H1 (cell line): ENCODE data around the gene LY6G6F. TPM values are rescaled to one million over a fixed set of nuclear protein-coding genes. Genes with fewer than 3 reads are reported as not detected.

Experiments
- CTCF ChIA-PET: fragments of 300-600 bp; sonication (Branson Sonifier 250); formaldehyde crosslinking; loops from one replicate; lab custom pipeline; 2021; ENCODE audit not compliant: partially characterized antibody; lab: Charles Lee
- POLR2A ChIA-PET: fragments of 300-600 bp; sonication (Branson Sonifier 250); formaldehyde crosslinking; loops from one replicate; lab custom pipeline; 2021; ENCODE audit warnings: inconsistent platforms; ENCODE audit not compliant: partially characterized antibody; lab: Charles Lee
- DNase-seq, 2 experiments: peaks; one replicate each; pipeline versions ENCODE4 v3.0.0 to v3.0.0-alpha.2; 2010 to 2022; ENCODE audit warnings: low spot score in 2 of 2, low read depth in 1 of 2, mixed read lengths in 1 of 2
- FAIRE-seq: peaks from 2 replicates; lab custom pipeline; 2011; peaks lifted over from hg19 to GRCh38; lab: Jason Lieb, UNC
- H2AFZ ChIP-seq: 2 replicates; pipeline ENCODE4 v1.8.1; 2012; ENCODE audit warnings: low read length, inconsistent platforms
- H2AK5ac ChIP-seq: 2 replicates; pipeline ENCODE4 v1.6.1; 2013; ENCODE audit warnings: low read depth, low read length
- H2BK120ac ChIP-seq: replicated peaks from 2 replicates; pipeline ENCODE3; 2013; ENCODE audit warnings: low read depth, low read length, inconsistent platforms
- H2BK12ac ChIP-seq: 2 replicates; pipeline ENCODE4 v1.6.1; 2013; ENCODE audit warnings: low read depth, low read length
- H2BK15ac ChIP-seq: 2 replicates; pipeline ENCODE4 v1.6.1; 2013; ENCODE audit warnings: low read length
- H2BK20ac ChIP-seq: 2 replicates; pipeline ENCODE4 v1.6.1; 2013; ENCODE audit warnings: low read length
- H2BK5ac ChIP-seq: 2 replicates; pipeline ENCODE4 v1.6.1; 2013; ENCODE audit warnings: low read depth, low read length
- H3K14ac ChIP-seq: 2 replicates; pipeline ENCODE4 v1.6.1; 2013; ENCODE audit warnings: inconsistent platforms; ENCODE audit not compliant: insufficient read length
- H3K18ac ChIP-seq: 2 replicates; pipeline ENCODE4 v1.6.1; 2013; ENCODE audit warnings: low read length; ENCODE audit errors: extremely low read depth
- H3K23ac ChIP-seq: 2 replicates; pipeline ENCODE4 v1.6.1; 2013; ENCODE audit warnings: inconsistent platforms; ENCODE audit not compliant: insufficient read length
- H3K23me2 ChIP-seq: 2 replicates; pipeline ENCODE4 v1.6.1; 2013; ENCODE audit warnings: low read depth, low read length
- H3K27ac ChIP-seq: 2 replicates; pipeline ENCODE4 v1.6.1; 2011; ENCODE audit warnings: low read depth, low read length, inconsistent platforms
- H3K27me3 ChIP-seq, 4 experiments: replicated peaks in 1 of 4; 1 replicate in 1 of 4; 2 replicates in 3 of 4; pipeline versions ENCODE4 v1.6.1 to v1.8.1; 2011 to 2013; ENCODE audit warnings: low read length in 3 of 4, mild to moderate bottlenecking in 3 of 4, inconsistent platforms in 2 of 4, mixed read lengths in 2 of 4, moderate library complexity in 1 of 4; ENCODE audit not compliant: control insufficient read depth in 3 of 4, insufficient read depth in 3 of 4; ENCODE audit errors: extremely low read depth in 1 of 4
- H3K36me3 ChIP-seq, 4 experiments: 2 replicates each; pipeline versions ENCODE4 v1.6.1 to v1.8.1; 2011 to 2013; ENCODE audit warnings: mild to moderate bottlenecking in 4 of 4, low read length in 3 of 4, moderate library complexity in 2 of 4, control low read depth in 1 of 4, inconsistent platforms in 1 of 4; ENCODE audit not compliant: insufficient read depth in 4 of 4, control insufficient read depth in 2 of 4
- H3K4ac ChIP-seq: replicated peaks from 2 replicates; pipeline ENCODE3; 2013; ENCODE audit warnings: low read length, low read depth, mixed read lengths, inconsistent platforms; ENCODE audit not compliant: insufficient read length
- H3K4me1 ChIP-seq, 4 experiments: replicated peaks in 1 of 4; 1 replicate in 1 of 4; 2 replicates in 3 of 4; pipeline versions ENCODE4 v1.6.1 to v1.8.1; 2011 to 2013; ENCODE audit warnings: low read length in 3 of 4, inconsistent platforms in 2 of 4, mixed read lengths in 1 of 4; ENCODE audit not compliant: insufficient read depth in 4 of 4, control insufficient read depth in 3 of 4
- H3K4me2 ChIP-seq, 2 experiments: 2 replicates each; pipeline versions ENCODE4 v1.6.1 to v1.8.1; 2011 to 2013; ENCODE audit warnings: low read depth in 2 of 2, low read length in 2 of 2, control low read depth in 1 of 2, inconsistent platforms in 1 of 2, mild to moderate bottlenecking in 1 of 2; ENCODE audit not compliant: insufficient read depth in 1 of 2
- H3K4me3 ChIP-seq, 4 experiments: fragments of 200-600, 300-600 bp in 1 of 4; sonication (generic), shearing (Covaris generic), sonication (Bioruptor Twin) in 1 of 4; 2 replicates each; pipeline versions ENCODE4 v1.5.1 to v1.8.1; 2011 to 2016; ENCODE audit warnings: low read length in 4 of 4, low read depth in 3 of 4, control low read depth in 2 of 4, inconsistent platforms in 2 of 4, mild to moderate bottlenecking in 2 of 4, mixed read lengths in 1 of 4, moderate library complexity in 1 of 4; ENCODE audit not compliant: insufficient read depth in 2 of 4; ENCODE audit errors: extremely low read depth in 1 of 4
- H3K56ac ChIP-seq: replicated peaks from 2 replicates; pipeline ENCODE3; 2013; ENCODE audit warnings: low read depth, mild to moderate bottlenecking, mixed read lengths, low read length, inconsistent platforms; ENCODE audit not compliant: insufficient read length
- H3K79me1 ChIP-seq: 2 replicates; pipeline ENCODE4 v1.6.1; 2013; ENCODE audit warnings: low read depth, low read length, control low read depth
- H3K79me2 ChIP-seq, 2 experiments: 2 replicates each; pipeline versions ENCODE4 v1.6.1 to v1.8.1; 2012 to 2013; ENCODE audit warnings: low read length in 2 of 2, mild to moderate bottlenecking in 2 of 2, inconsistent platforms in 1 of 2; ENCODE audit not compliant: insufficient read depth in 2 of 2, control insufficient read depth in 1 of 2
- H3K9ac ChIP-seq, 4 experiments: replicated peaks in 1 of 4; 1 replicate in 1 of 4; 2 replicates in 3 of 4; pipeline versions ENCODE4 v1.6.1 to v1.8.1; 2011 to 2013; ENCODE audit warnings: low read depth in 3 of 4, low read length in 3 of 4, control low read depth in 2 of 4, mild to moderate bottlenecking in 2 of 4, moderate library complexity in 2 of 4, inconsistent platforms in 1 of 4; ENCODE audit errors: extremely low read depth in 1 of 4
- H3K9me3 ChIP-seq, 2 experiments: 2 replicates each; pipeline versions ENCODE4 v1.6.1 to v1.8.1; 2012 to 2013; ENCODE audit warnings: mild to moderate bottlenecking in 2 of 2, moderate library complexity in 2 of 2, control low read depth in 1 of 2, inconsistent platforms in 1 of 2, low read depth in 1 of 2, low read length in 1 of 2, mixed read lengths in 1 of 2; ENCODE audit not compliant: insufficient read depth in 2 of 2
- H4K20me1 ChIP-seq, 2 experiments: replicated peaks in 1 of 2; 2 replicates each; pipeline versions ENCODE3 to v1.8.1; 2011 to 2013; ENCODE audit warnings: inconsistent platforms in 2 of 2, low read length in 2 of 2, mild to moderate bottlenecking in 1 of 2; ENCODE audit not compliant: insufficient read depth in 2 of 2, control insufficient read depth in 1 of 2
- H4K5ac ChIP-seq: 2 replicates; pipeline ENCODE4 v1.6.1; 2013; ENCODE audit warnings: low read length, low read depth, mixed read lengths, inconsistent platforms; ENCODE audit not compliant: insufficient read length
- H4K8ac ChIP-seq: 2 replicates; pipeline ENCODE4 v1.8.0; 2013; ENCODE audit warnings: mild to moderate bottlenecking, moderate library complexity, low read length, inconsistent platforms; ENCODE audit not compliant: insufficient read depth; ENCODE audit errors: extremely low read depth
- H4K91ac ChIP-seq: replicated peaks from 2 replicates; pipeline ENCODE3; 2013; ENCODE audit warnings: low read length, mixed read lengths, inconsistent platforms; ENCODE audit not compliant: insufficient read length
- CREB1 ChIP-seq: IDR thresholded peaks from 2 replicates; pipeline ENCODE4 v1.6.1; 2012; ENCODE audit warnings: inconsistent platforms
- CTCF ChIP-seq, 3 experiments: IDR thresholded peaks; 1 replicate in 2 of 3; 2 replicates in 1 of 3; pipeline versions ENCODE4 v1.5.1 to v1.6.1; 2011; ENCODE audit warnings: low read length in 3 of 3, mild to moderate bottlenecking in 3 of 3, inconsistent platforms in 2 of 3, low read depth in 1 of 3, moderate library complexity in 1 of 3; ENCODE audit not compliant: insufficient read depth in 1 of 3; ENCODE audit errors: control extremely low read depth in 1 of 3
- EGR1 ChIP-seq: IDR thresholded peaks from 2 replicates; pipeline ENCODE4 v1.6.1; 2011; ENCODE audit warnings: low read depth, low read length, borderline replicate concordance
- EZH2 ChIP-seq: fragments of 200-600 bp; sonication (generic); IDR thresholded peaks from 2 replicates; pipeline ENCODE4 v1.7.1; 2012; ENCODE audit warnings: low read depth, mild to moderate bottlenecking, moderate library complexity, low read length, inconsistent platforms; ENCODE audit not compliant: severe bottlenecking
- HDAC2 ChIP-seq, 2 experiments: fragments of 300-600 bp in 1 of 2; sonication (generic) in 1 of 2; IDR thresholded peaks; 2 replicates each; pipeline ENCODE4 v1.6.1; 2011 to 2012; ENCODE audit warnings: low read depth in 2 of 2, low read length in 2 of 2, mild to moderate bottlenecking in 2 of 2, moderate library complexity in 2 of 2, borderline replicate concordance in 1 of 2, inconsistent platforms in 1 of 2
- RAD21 ChIP-seq, 2 experiments: IDR thresholded peaks in 1 of 2; conservative IDR thresholded peaks in 1 of 2; 2 replicates each; pipeline ENCODE4 v1.6.1; 2011; ENCODE audit warnings: low read depth in 2 of 2, low read length in 2 of 2, improper control_type of control experiment in 1 of 2, inconsistent platforms in 1 of 2, mild to moderate bottlenecking in 1 of 2, moderate library complexity in 1 of 2
- TBP ChIP-seq: IDR thresholded peaks from 2 replicates; pipeline ENCODE4 v1.6.1; 2011; ENCODE audit warnings: low read depth, low read length, improper control_type of control experiment
- YY1 ChIP-seq: IDR thresholded peaks from 2 replicates; pipeline ENCODE4 v1.6.1; 2011; ENCODE audit warnings: low read depth, mild to moderate bottlenecking, low read length
- WGBS, 2 experiments: shearing (Covaris generic) in 1 of 2; methylation state at CpG; one replicate each; pipeline versions ENCODE4 v1.1.6 to v1.1.7; 2013 to 2015; ENCODE audit warnings: low lambda C conversion rate in 2 of 2, mixed read lengths in 2 of 2, inconsistent platforms in 1 of 2, low coverage in 1 of 2, missing lambda C conversion rate in 1 of 2; ENCODE audit not compliant: insufficient replicate concordance in 2 of 2, insufficient coverage in 1 of 2, insufficient read length in 1 of 2; ENCODE audit errors: extremely low coverage in 1 of 2, missing lambda C conversion rate in 1 of 2; 5-methylcytosine and 5-hydroxymethylcytosine counted together
- polyA plus RNA-seq, 7 experiments: library from polyadenylated mRNA; depleted of rRNA in 3 of 7; stranded (reverse) in 5 of 7; unstranded in 2 of 7; fragments of >200 nt in 5 of 7; fragments of 200-250 nt in 2 of 7; gene quantifications; 1 replicate in 5 of 7; 2 replicates in 1 of 7; 4 replicates in 1 of 7; pipeline versions ENCODE4 v1.2.1 to v1.2.3, GENCODE V29; 2011 to 2013; ENCODE audit warnings: missing spikeins in 2 of 7, mixed read lengths in 2 of 7
- total RNA-seq: library from RNA; stranded (reverse); fragmentation: NEBNext Ultra II Directional; extraction: Animal tissue kit (Norgen Biotek cat#: 25700); gene quantifications from 2 replicates; pipeline ENCODE4 v1.2.1, GENCODE V29; 2021

The LY6G6F gene
- total and polyA plus RNA-seq, 2 of the 8 experiments (the other 6 are each of a cell fraction or from before 2014, with no cell fraction given): not detected

DNA sequence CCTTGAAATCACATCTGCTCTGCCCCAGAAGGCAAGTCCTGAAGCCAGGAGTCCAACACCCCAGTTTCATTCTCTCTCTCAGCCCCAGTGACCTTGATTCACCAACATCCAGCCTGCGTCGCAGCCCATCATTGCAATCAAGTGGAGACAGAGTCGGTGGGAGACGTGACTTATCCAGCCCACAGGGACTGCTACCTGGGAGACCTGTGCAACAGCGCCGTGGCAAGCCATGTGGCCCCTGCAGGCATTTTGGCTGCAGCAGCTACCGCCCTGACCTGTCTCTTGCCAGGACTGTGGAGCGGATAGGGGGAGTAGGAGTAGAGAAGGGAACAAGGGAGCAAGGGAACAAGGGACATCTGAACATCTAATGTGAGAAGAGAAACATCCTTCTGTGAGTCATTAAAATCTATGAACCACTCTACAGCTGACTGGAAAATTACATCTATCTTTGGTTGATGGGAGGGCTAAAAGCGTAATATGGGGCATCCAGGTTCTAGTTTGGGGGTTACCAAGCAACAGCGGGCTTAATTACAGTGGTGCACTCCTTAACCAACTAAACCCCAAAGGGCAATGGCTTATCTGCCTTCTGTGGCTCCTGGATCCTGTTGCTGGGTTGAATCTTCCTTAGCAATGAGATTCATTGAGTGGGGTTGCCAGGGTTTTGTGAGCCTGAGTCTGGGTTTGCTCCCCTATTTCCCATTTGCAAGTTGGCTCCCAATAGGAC, 11.0 kb downstream of the LY6G6F start:
- H4K8ac ChIP-seq: no peak overlapping the region
- H2BK15ac ChIP-seq: no peak overlapping the region
- H3K9ac ChIP-seq: no peak overlapping the region
- peaks cover 11 to 29% (median 27%) of the 10 kb centered on the region in 4 experiments for H3K4me1 ChIP-seq
- no peaks in the 10 kb centered on the region for H3K9me3 ChIP-seq
- no peak overlapping the region for H3K14ac ChIP-seq
- 63% methylated on average over 10 of the region's 10 CpGs; no CpG with 5 or more reads in 1 of the 2 experiments for WGBS, 2 experiments
- no peaks in the 10 kb centered on the region for H3K79me1 ChIP-seq
- H3K79me2 ChIP-seq: no peaks in the 10 kb centered on the region
- no peak overlapping the region for H3K23ac ChIP-seq
- H3K27ac ChIP-seq: no peak overlapping the region
- H3K18ac ChIP-seq: no peak overlapping the region
- no peaks in the 10 kb centered on the region for H3K23me2 ChIP-seq
- H2AFZ ChIP-seq: 0 out of 2 replicates have a peak overlapping the region, but pooled peaks have one; percentile 43
- FAIRE-seq (no peak), DNase-seq (no peak)
- H4K20me1 ChIP-seq: no peaks in the 10 kb centered on the region
- no peak overlapping the region for H2BK20ac ChIP-seq
- no peak overlapping the region for H2BK5ac ChIP-seq
- H2AK5ac ChIP-seq: no peak overlapping the region
- H3K56ac ChIP-seq: no peak overlapping the region
- no peak overlapping the region for H2BK120ac ChIP-seq
- H3K4me2 ChIP-seq: 0 out of 4 replicates have a peak overlapping the region, but pooled peaks of 1 of the 2 experiments have one; percentile 45
- H4K91ac ChIP-seq: no peak overlapping the region
- CTCF ChIA-PET: interaction anchor here (0.7 to 1.5 kb wide), 8 partner anchors 10 to 72 kb away, joined by 3 to 5 read pairs (median 3); partner anchors contain the start of gene LY6G5B
- no peaks in the 10 kb centered on the region; a peak in 1 of 7 replicates for H3K27me3 ChIP-seq
- H2BK12ac ChIP-seq: no peak overlapping the region
- H3K36me3 ChIP-seq: no peaks in the 10 kb centered on the region
- POLR2A ChIA-PET: interaction anchor here (3.5 to 4.7 kb wide), 3 partner anchors 12 to 22 kb away, joined by 10 to 36 read pairs (median 19); partner anchors contain the start of genes ABHD16A, DDAH2 and MSH5
- H4K5ac ChIP-seq: peak overlapping the region; percentile 51
- H3K4ac ChIP-seq: no peak overlapping the region
- 0 out of 8 replicates have a peak overlapping the region, but pooled peaks of 1 of the 4 experiments have one; percentile 9 for H3K4me3 ChIP-seq
- TF ChIP-seq EGR1 (0 out of 2 replicates have a peak, but pooled peaks have one; percentile 12), EZH2 (no peak), TBP (no peak), CREB1 (peak; percentile 51; the same call in 1 of the 2 replicates), CTCF (IDR thresholded peaks at IDR 0.05; ENCODE audit: control extremely low read depth in 1 of 3, insufficient read depth in 1 of 3, low read depth in 1 of 3, low read length in 3 of 3) (peak; percentile 52 to 74 (median 72); a peak in 3 of 4 replicates), YY1 (peak; percentile 34; the same call in 1 of the 2 replicates), RAD21 (IDR thresholded peaks at IDR 0.05 in 1 of 2, conservative IDR thresholded peaks at IDR 0.05 in 1 of 2; ENCODE audit: low read depth in 2 of 2, low read length in 2 of 2) (peak; percentile 50 to 56; a peak in 3 of 4 replicates), HDAC2 (IDR thresholded peaks at IDR 0.05; ENCODE audit: borderline replicate concordance in 1 of 2, low read depth in 2 of 2, low read length in 2 of 2) (0 out of 4 replicates have a peak, but pooled peaks of 1 of the 2 experiments have one; percentile 45)
